ENCODE measurements around the gene AOC2.
A peak's percentile ranks its signal among the peaks of the same experiment; 100 is the strongest.

Gene AOC2

DNA sequence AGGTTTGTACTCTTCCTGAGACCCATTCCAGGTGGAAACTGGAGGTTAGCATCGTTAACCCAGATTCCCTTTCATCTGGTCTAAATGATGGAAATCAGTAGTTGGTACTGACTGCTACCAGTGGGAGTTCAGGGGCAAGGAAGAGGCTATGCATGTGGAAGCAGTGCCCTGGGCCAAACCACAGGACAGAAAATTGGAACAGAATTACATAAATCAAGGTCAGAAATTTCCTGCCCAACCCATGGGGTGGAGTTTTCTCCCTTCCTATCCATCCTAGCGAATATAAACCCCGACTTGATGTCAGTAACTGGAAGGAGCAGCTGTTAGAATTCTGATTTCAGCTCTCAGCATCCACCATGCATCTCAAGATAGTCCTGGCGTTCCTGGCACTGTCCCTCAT lies at the start of gene AOC2:
TSS of gene AOC2 (plus strand) at position 310 of the 400 bp plus-strand sequence. CDS start at position 357, 47 bp downstream.
- no peak for DNase-seq (ENCODE audit: low spot score)

GRCh38 chr17:42795061-42795460 lies 49.3 kb upstream of the AOC2 start:
- DNase-seq (ENCODE audit: low spot score) = no peak

DNA sequence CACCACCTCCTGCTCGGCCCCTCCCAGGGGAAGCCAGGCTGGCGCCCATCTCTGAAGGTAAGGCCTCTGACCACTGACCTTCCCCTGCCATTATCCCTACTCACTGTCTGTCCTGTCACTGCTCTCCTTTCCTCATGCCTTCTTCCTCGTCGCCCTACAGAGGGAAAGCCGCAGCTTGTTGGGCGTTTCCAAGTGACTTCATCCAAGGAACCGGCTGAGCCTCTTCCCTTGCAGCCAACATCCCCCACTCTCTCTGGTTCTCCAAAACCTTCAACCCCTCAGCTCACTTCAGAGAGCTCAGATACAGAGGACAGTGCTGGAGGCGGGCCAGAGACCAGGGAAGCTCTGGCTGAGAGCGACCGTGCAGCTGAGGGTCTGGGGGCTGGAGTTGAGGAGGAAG lies 48.9 kb upstream of the AOC2 start:
- no peak for DNase-seq (ENCODE audit: low spot score)

- DNase-seq (ENCODE audit: low spot score) = no peak
Observed at GRCh38 chr17:42796066-42796758, 48.2 kb upstream of the AOC2 start.

DNA sequence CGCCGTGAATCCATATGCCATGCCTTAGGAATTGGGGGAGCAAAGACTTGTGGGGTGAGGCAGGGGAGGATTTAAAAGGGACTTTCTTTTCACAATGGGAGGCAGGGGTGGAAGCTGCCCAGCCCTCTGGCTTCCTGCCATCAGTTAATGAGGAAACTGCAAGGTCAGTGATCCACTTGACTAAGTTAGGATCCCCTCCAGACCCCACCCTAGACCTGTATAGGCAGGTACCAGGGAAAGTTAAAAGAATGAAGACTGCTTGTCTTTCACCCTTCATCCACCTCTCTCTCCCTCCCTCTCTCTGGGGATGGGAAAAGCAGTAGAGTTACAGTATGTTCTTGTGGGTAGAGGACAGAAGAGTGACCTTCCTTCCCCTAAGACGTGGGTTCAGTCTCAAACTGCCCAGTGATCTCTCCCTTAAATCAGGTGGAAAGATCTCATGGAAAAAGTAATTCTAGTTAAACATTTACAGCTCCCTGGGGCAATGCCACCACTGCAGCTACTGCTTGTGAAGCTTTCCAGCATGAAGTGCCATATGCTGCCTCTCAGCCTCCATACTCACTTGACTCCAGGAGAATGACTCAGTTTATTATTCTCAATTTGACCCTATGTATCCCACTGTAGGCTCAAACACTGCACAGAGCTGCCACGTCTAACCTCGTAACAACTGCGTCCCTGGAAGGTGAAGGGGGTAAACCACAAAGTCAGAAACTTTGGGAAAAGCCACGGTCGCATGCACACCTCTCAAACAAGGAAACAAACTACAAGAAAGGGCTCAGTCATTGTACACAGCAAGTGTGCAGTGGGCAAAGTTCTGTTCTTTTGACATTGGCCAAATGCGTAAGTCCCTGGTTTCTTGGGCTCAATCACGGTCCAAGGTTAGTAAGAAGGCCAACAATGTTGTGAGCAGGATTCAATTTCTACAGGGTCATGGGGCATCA lies 47.0 kb upstream of the AOC2 start:
- no peak for DNase-seq (ENCODE audit: low spot score)

DNA sequence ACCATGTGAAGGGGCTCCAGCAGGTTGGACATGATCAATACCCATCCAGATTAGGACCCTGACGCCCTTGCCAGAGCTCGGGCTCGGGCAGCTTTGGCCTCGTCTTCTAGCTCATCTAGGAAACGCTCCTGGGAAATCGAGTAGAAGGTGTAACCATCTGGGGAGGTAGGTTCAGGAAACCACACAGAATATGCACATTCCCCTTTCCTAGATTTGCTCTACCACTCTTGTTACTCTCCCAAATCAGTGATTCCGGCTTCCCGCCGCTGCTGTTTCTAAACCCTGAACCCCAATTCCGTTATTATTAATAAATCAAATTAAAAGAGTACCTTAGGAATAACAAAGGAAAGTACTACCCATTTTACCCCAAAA lies 46.4 kb upstream of the AOC2 start:
- DNase-seq (ENCODE audit: low spot score) = no peak

DNA sequence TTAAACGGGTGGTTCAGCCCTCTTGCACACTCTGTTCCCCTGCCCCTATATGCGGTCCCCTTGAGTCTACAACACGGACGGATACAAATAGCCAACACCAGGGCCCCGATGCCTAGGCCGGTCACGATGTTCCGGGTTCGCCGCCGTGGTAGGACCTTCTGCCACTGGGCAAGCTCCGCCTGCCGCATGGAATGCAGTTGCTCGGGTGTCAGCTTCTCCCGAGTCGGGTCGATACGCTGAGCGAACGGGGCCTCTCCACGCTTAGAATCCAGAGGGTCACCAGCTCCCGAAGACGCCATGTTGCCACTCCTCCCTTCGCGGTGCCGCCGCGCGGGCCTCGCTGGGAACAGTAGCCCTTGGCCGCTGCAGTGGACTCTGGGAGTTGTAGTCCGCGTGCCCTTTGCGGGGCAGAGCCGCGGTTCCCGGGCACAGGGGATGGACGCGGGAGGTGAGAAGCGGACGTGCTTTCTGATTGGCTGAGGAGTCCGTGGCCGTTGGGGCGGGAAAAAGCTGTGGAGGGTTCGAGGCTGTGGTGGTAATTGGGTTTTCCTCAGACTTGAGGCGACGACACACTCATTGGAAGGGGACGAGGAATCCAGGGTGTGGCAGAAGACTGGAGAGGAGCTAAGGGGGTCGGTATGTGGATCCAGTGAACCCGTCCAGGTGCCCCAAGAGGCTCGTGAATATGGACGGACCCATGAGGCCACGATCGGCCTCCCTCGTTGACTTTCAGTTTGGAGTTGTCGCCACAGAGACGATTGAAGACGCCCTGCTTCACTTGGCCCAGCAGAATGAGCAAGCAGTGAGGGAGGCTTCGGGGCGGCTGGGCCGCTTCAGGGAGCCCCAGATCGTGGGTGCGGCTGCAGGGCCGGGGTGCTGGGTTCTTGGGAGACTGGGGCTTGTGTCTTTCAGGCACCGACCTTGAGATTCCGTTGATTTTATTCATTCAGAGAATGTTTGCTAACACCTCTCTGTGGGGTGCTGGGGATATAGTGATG lies 45.7 kb upstream of the AOC2 start, which contains the start of the genes CNTD1 and COA3:
TSS of gene CNTD1 (plus strand) at position 479 of the 998 bp plus-strand sequence. CDS start at position 686, 207 bp downstream.
TSS of gene COA3 (minus strand) at position 322 of the 998 bp plus-strand sequence. CDS start at position 299, 23 bp downstream.
- peak; percentile 68 for DNase-seq (ENCODE audit: low spot score)

GRCh38 chr17:42803074-42803883 lies 41.1 kb upstream of the AOC2 start:
- DNase-seq (ENCODE audit: low spot score) = no peak

GRCh38 chr17:42804918-42805367 lies 39.4 kb upstream of the AOC2 start:
- DNase-seq (ENCODE audit: low spot score) = no peak

GRCh38 chr17:42806249-42806648 lies 38.1 kb upstream of the AOC2 start:
- no peak for DNase-seq (ENCODE audit: low spot score)

- DNase-seq (ENCODE audit: low spot score) = no peak
Observed at GRCh38 chr17:42809250-42809649, 35.1 kb upstream of the AOC2 start.

GRCh38 chr17:42814633-42815399 lies 29.6 kb upstream of the AOC2 start:
- DNase-seq (ENCODE audit: low spot score) = no peak

- no peak for DNase-seq (ENCODE audit: low spot score)
Observed at GRCh38 chr17:42817866-42818265, 26.5 kb upstream of the AOC2 start.

GRCh38 chr17:42818379-42818778 lies 26.0 kb upstream of the AOC2 start:
- DNase-seq (ENCODE audit: low spot score) = no peak

GRCh38 chr17:42819939-42820535 lies 24.3 kb upstream of the AOC2 start:
- DNase-seq (ENCODE audit: low spot score) = no peak

- DNase-seq (ENCODE audit: low spot score) = no peak
Observed at GRCh38 chr17:42821176-42821575, 23.2 kb upstream of the AOC2 start.

DNA sequence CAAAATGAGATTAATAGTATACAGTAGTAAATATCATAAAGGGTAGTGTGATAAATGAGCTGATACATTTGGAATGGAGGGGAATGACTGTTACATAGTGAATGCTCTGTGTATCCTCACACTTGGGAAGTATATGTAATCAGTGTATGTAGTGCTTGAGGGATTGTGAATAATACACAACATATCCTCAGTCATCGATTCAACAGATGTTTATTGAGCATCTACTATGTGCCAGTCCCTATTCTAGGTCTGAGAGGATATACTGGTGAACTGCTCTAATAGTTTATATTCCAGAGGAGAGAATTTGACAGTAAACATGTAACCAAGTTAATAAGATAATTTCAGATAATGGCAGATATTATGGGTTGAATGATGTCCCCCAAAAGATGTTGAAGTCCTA lies 16.9 kb upstream of the AOC2 start:
- DNase-seq (ENCODE audit: low spot score) = no peak

DNA sequence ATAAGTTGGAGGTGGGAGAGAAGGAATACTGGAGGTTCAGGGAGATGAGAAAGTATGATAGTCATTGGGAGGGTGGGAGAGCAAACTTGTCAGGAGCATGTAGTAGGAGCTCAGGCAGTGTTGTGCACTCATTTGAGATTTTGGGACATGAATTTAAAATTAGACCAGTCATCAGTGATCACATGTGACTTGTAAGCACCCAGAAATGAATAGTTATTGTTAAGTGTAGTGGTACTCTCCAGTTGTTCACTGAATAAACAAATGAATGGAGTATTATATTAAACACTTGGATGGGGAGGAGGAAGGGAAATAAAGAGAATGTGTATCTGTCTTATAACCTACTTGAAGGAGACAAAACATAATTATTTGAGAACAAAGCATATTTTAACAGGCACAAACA lies 13.4 kb upstream of the AOC2 start:
- no peak for DNase-seq (ENCODE audit: low spot score)

GRCh38 chr17:42832213-42832933 lies 12.0 kb upstream of the AOC2 start:
- no peak for DNase-seq (ENCODE audit: low spot score)
